ENCODE results near the gene TPM1.

TPM1 gene

GRCh38 chr15:63057468-63058345 is 15.2 kb downstream of the TPM1 start:
- DNase-seq, result no peak

DNA sequence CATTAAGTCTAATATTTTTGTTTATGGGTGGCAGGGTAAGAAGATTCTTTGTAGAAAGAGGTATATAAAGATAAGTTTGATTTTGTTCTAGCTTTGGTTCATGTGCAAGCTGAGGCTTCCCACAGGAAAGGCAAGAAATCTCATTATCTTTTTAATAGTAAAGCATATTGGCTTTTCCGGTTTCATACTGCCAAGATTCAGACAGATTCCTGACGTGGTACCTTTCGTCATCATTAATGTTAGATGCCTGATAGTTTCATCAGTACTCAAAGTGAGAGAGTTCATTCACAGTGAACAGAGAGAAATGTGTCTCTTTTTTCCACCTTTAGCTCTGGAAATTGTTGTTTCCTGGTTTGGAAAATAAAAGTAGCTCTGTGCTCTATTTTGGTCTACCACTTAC is 16.5 kb downstream of the TPM1 start:
- no peak for DNase-seq

- DNase-seq, result no peak
These were observed 17.1 kb downstream of the TPM1 start for GRCh38 chr15:63059573-63060216.

GRCh38 chr15:63060699-63061098 is 18.2 kb downstream of the TPM1 start:
- no peak for DNase-seq

DNA sequence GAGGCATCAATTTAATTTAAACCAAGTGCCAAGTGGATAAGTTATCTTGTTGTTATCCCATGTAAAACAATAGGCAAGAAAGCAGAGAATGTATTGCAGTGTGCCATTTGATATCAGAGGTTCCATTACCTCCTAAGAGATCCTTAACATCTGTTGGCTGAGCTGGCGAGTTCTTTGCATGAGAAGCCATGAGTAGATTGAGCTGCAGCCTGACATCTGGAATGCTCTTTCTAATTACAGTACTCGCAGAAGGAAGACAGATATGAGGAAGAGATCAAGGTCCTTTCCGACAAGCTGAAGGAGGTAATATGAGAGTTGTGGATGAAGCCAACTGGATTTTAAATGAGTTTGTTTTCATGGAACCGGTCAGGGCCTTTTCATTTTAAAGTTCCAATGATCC is 19.4 kb downstream of the TPM1 start:
- no peak for DNase-seq

DNA sequence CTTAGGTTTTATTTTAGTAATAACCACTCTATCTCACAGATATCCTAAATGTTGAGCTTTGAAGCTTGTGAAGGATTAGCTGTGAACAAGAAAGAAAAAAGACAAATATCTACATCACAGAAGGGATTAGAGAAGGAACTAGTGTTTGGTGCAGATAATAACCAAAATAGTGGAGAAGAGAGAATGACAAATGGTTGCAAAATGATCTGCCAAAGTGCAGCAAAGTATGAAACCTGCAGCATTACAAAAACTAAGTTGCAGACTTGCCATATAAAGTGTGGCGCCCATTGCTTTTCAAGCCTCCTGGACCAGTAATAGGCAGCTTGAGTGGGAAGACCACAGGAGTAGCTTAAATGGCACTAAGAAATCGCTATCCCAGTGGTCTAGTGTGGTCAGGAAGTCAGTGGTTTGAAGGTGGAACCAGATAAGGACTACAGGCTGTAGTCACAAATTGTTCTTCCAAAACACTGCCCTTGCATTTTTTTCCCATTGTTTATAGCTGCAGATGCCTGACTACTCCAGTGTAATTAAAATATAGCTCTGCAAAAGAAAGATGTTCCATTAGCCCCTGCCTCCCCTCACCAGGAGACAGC is 20.7 kb downstream of the TPM1 start:
- DNase-seq, result no peak

GRCh38 chr15:63063877-63064409 is 21.4 kb downstream of the TPM1 start:
- no peak for DNase-seq

DNA sequence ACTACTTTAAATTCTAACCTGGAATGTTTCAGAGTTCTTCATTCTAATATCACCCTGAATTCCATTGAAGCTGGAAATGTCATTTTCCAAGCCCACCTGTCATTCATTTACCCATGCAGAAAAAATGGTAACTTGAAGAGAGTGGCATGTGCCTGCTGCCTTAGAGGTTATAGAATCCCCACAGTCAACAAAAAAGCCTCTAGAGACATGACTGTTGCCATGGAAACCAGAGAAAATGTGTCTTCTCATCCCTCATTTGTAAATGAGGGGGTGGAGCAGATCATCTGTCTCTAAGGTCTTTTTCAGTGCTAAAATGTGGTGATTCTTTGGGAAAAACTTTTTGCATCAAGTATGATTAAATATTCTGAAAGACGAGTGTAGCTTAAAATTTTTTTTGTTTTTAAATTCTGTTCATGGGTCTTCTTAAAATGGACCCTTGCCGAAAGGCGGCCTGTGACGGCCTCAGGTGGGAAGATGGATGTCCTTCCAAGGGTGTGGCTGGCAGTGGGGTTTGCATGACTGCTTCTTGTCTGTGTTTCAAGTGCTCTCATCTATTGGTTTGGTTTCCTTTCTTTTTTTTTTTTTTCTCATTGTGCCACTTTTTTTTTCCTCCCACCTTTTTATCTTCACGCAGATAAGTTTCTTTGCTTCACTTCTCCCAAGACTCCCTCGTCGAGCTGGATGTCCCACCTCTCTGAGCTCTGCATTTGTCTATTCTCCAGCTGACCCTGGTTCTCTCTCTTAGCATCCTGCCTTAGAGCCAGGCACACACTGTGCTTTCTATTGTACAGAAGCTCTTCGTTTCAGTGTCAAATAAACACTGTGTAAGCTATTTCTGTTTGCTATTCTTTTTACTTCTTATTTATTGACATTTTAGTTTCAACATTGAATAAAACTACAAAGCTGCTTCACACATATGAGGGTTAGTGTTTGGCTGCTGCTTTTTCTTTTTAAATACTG is 23.0 kb downstream of the TPM1 start:
- no peak for DNase-seq

- DNase-seq, result no peak
These were observed 23.7 kb downstream of the TPM1 start for GRCh38 chr15:63066272-63066671.

GRCh38 chr15:63067306-63067705 is 24.8 kb downstream of the TPM1 start:
- DNase-seq, result no peak

DNA sequence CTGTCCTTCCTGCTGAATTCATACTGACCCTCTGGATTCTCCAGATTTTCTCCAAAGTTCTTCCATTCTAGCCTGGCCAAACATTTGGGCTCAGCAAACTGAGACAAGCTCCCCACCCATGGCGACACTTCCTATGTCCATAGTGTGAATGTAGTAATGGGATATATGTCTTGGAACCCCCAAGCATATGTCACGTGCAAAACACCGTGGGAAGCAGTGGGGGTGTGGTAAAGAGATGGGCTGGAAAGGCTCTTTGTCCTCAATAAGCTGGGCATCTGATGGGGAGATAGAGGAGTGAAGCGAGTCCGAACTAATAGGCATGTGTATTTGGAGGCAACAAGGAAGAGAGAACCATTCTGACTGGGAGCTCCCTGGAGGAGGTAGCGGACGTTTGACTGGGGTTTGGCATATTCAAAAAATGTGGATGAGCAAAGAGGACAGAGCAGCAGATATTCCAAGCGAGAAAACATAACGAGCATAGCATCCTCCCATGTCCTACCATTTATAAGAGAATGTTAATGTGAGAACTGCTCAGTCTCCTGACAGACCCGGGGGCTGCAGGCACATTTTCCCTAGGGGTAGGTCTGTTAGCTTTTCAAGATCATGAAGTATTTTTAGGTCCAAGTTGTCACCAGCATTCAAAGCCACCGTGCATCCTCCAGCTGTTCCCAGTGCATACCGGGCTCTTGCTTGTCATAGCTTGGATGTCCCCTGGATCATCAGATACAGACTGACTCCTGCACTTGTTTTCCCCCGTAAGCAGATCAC is 25.6 kb downstream of the TPM1 start:
- DNase-seq, result no peak

DNA sequence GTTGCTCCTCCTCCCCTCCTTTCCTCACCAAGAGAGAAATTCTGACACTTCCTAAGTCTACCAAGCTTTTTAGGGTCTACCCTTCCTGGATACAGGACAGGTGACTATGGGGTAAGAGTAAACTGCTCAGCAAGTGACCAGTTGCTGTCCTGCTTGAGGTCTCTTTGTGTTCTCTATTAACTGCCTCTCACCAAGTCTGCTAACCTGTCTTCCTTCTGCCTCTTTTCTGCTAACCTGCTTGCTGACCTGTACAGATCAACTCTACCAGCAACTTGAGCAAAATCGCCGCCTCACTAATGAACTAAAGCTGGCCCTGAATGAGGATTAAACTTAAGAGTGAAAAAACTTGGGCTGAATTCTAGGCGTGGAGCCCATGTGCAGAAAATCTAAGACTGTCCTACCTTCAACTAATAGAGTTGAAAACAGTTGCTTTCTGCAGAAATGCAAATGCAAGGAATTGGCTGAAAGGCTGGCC is 27.1 kb downstream of the TPM1 start:
- DNase-seq, result no peak

GRCh38 chr15:63070681-63071129 is 28.2 kb downstream of the TPM1 start:
- DNase-seq, result no peak

- DNase-seq, result no peak
These were observed 28.9 kb downstream of the TPM1 start for GRCh38 chr15:63071288-63071909.

DNA sequence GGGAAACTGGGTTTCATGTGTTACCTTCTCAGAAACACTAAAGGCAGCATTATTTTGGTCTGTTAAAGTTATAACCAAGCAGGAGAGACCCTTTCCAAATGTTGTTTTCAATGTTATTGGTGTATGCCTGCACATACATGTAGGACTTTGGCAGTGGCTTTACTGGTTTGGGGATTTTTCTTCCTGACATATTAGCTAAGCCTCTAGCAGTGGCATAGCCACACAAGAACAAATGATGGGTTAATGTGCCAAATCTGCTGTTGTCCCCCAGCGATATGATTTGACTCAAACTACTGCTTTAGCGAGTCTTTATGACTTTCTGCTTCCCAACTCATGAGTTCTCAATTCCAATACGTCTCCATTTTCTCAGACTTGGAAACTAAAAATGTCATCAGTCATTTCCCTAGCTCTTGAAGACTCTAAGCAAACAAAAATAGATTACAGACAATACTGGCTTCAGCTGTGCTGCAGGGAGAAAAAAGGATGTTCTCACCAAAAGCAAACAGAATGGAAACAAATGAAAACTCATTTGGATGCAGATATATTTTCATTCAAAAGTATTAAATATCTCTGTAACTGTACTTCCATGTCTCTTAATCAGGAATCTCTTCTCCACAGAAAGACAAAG is 29.6 kb downstream of the TPM1 start:
- DNase-seq, result no peak

GRCh38 chr15:63072809-63073277 is 30.3 kb downstream of the TPM1 start:
- DNase-seq, result no peak

DNA sequence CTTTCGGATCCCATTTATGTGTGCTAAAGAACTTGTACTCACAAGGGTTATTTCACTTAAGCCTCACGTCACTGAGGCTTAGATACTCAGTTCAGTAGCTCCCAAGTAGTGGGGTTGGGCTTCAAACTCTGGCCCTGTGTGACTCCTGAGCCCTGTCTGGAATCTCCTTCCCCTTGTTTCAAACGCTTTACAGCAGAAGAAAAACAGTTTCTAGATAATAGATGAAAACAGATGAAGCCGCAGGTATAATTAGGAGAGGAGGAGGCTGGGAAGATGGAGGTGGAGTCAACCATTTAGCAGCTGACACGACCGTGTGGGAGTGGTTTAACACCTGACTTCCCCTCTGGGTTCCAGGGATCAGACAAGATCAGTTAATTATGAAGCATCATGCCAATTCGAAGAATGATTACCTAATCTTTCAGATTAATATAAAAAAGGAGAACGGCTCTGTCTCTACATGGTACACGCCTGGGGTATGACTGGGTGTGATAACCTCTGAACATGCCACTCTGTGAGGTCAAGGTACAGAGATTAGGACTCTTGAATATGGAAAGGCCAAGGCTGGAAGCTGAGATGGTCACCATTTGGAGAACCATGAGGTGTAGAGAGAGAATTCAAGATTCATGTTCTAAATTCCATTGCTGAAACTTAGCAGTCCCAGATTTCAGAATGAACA is 31.1 kb downstream of the TPM1 start:
- DNase-seq, result no peak

- no peak for DNase-seq
These were observed 32.8 kb downstream of the TPM1 start for GRCh38 chr15:63075015-63075983.

All from cortex of kidney (tissue), 1 donor.